Islet of Langerhans (tissue), 1 donor: ENCODE results near the gene TMEM223.
"Not testable (repeated sequence)": the region's sequence is repeated elsewhere in the genome, so short reads cannot be mapped to it uniquely, and the experiment has no call there.

Experiments used
- FAIRE-seq: peaks from one replicate; lab custom pipeline; 2011; peaks lifted over from hg19 to GRCh38; lab: Jason Lieb, UNC

TMEM223 gene

GRCh38 chr11:62752994-62753735 is 38.6 kb downstream of the TMEM223 start:
- FAIRE-seq, result no peak

GRCh38 chr11:62752177-62752785 is 39.5 kb downstream of the TMEM223 start:
- FAIRE-seq, result no peak

DNA sequence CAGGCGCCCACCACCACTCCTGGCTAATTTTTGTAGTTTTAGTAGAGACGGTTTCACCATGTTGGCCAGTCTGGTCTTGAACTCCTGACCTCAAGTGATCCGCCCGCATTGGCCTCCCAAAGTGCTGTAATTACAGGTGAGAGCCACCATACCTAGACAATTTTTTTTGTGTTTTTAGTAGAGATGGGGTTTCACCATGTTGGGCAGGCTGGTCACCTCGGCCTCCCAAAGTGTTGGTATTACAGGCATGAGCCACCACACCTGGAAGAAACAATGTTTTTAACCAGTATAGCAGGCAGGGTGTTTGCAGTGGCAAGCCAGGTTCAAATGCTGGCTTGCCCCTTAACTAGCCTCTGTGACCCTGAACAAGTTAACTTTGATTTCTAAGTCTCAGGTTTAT is 41.9 kb downstream of the TMEM223 start:
- FAIRE-seq, result not testable (repeated sequence)

DNA sequence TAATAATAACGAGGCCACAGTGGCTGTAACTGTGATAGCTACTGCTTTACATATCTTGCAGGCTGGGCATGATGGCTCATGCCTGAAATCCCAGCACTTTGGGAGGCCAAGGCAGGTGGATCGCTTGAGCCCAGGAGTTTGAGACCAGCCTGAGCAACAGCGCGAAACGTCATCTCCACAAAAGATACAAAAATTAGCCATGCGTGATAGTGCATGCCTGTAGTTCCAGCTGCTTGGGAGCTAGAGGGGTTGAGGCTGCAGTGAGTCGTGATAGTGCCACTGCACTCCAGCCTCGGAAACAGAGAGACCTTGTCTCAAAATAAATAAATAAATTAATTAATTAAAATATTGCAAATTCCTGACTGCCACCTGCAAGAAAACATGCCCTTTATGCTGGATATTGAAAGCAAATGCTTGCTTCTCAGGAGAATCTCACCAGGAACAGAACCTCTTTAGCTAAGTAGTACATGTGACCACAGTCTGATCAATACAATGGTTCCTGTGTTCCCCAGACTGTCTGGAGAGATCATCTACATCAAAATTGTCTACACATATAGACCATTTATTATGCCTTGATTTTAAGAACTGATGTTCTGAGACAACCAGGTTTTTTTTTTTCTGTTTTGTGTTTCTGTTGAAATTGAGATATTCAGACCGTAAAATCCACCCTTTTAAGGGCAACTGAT is 44.2 kb downstream of the TMEM223 start:
- FAIRE-seq, result no peak
